CD14-positive monocyte (primary cell): ENCODE data around the gene ABCC2. TPM values are rescaled to one million over a fixed set of nuclear protein-coding genes. Genes with fewer than 3 reads are reported as not detected.

ENCODE experiments used
- DNase-seq, 3 donors: peaks; one replicate each; pipeline ENCODE4 v3.0.0-alpha.2; 2011 to 2022
- H2AFZ ChIP-seq: 2 replicates; pipeline ENCODE4 v1.6.0; 2012; ENCODE audit warnings: mild to moderate bottlenecking, low read depth, low read length, inconsistent platforms; ENCODE audit not compliant: insufficient read depth, poor library complexity, severe bottlenecking
- H3K27ac ChIP-seq, 2 donors: 1 replicate in 1 of 2; 2 replicates in 1 of 2; pipeline ENCODE4 v1.5.1; 2012 to 2013; ENCODE audit warnings: low read length in 2 of 2, control low read depth in 1 of 2, inconsistent platforms in 1 of 2, low read depth in 1 of 2, mild to moderate bottlenecking in 1 of 2
- H3K27me3 ChIP-seq, 2 donors: one replicate each; pipeline versions ENCODE4 v1.6.0 to v1.6.1; 2011 to 2013; ENCODE audit warnings: low read length in 2 of 2; ENCODE audit not compliant: control insufficient read depth in 2 of 2, insufficient read depth in 2 of 2
- H3K36me3 ChIP-seq, 2 donors: replicated peaks in 1 of 2; 1 replicate in 1 of 2; 2 replicates in 1 of 2; pipeline versions ENCODE4 v1.5.1 to v1.6.1; 2012 to 2013; ENCODE audit warnings: low read length in 2 of 2, control low read depth in 1 of 2, inconsistent platforms in 1 of 2, mild to moderate bottlenecking in 1 of 2; ENCODE audit not compliant: insufficient read depth in 2 of 2, control insufficient read depth in 1 of 2
- H3K4me1 ChIP-seq, 2 donors: 1 replicate in 1 of 2; 2 replicates in 1 of 2; pipeline versions ENCODE4 v1.5.1 to v1.6.1; 2012 to 2013; ENCODE audit warnings: low read length in 2 of 2, control low read depth in 1 of 2, inconsistent platforms in 1 of 2, mild to moderate bottlenecking in 1 of 2, moderate library complexity in 1 of 2; ENCODE audit not compliant: insufficient read depth in 2 of 2, control insufficient read depth in 1 of 2
- H3K4me2 ChIP-seq: replicated peaks from 2 replicates; pipeline ENCODE3; 2012; ENCODE audit warnings: low read length, moderate library complexity, mild to moderate bottlenecking; ENCODE audit not compliant: poor library complexity, severe bottlenecking; ENCODE audit errors: extremely low read depth
- H3K4me3 ChIP-seq, 3 experiments: fragments of 200-600 bp in 1 of 3; sonication (generic) in 1 of 3; replicated peaks in 1 of 3; 1 replicate in 2 of 3; 2 replicates in 1 of 3; pipeline ENCODE4 v1.5.1; 2011 to 2013; ENCODE audit warnings: low read length in 3 of 3, mild to moderate bottlenecking in 3 of 3, control low read depth in 2 of 3, low read depth in 2 of 3, inconsistent platforms in 1 of 3, moderate library complexity in 1 of 3
- H3K79me2 ChIP-seq: 2 replicates; pipeline ENCODE4 v1.6.0; 2012; ENCODE audit warnings: mild to moderate bottlenecking, control low read depth, inconsistent platforms, low read length, moderate library complexity; ENCODE audit not compliant: insufficient read depth
- H3K9ac ChIP-seq: 2 replicates; pipeline ENCODE4 v1.6.0; 2017; ENCODE audit warnings: low read length, mild to moderate bottlenecking; ENCODE audit not compliant: insufficient read depth, poor library complexity, severe bottlenecking
- H3K9me3 ChIP-seq, 2 donors: replicated peaks in 1 of 2; 1 replicate in 1 of 2; 2 replicates in 1 of 2; pipeline versions ENCODE4 v1.5.1 to v1.6.1; 2012 to 2013; ENCODE audit warnings: low read length in 2 of 2, control low read depth in 1 of 2; ENCODE audit not compliant: control insufficient read depth in 1 of 2, insufficient read depth in 1 of 2
- H4K20me1 ChIP-seq: 2 replicates; pipeline ENCODE4 v1.6.0; 2012; ENCODE audit warnings: mild to moderate bottlenecking, low read length, control low read depth, moderate library complexity; ENCODE audit not compliant: insufficient read depth
- H3K27ac Mint-ChIP-seq, 7 donors: one replicate each; pipeline ENCODE4 v1.8.0; 2020; ENCODE audit warnings: mild to moderate bottlenecking in 7 of 7, mixed read lengths in 7 of 7, moderate library complexity in 6 of 7, inconsistent platforms in 2 of 7
- H3K27me3 Mint-ChIP-seq, 3 donors: one replicate each; pipeline ENCODE4 v1.8.0; 2021 to 2022; ENCODE audit warnings: low read depth in 3 of 3, mild to moderate bottlenecking in 3 of 3, mixed read lengths in 3 of 3, moderate library complexity in 3 of 3, inconsistent platforms in 1 of 3
- H3K36me3 Mint-ChIP-seq, 2 donors: one replicate each; pipeline ENCODE4 v1.8.0; 2020; ENCODE audit warnings: mixed read lengths in 2 of 2, inconsistent platforms in 1 of 2, mild to moderate bottlenecking in 1 of 2
- H3K4me1 Mint-ChIP-seq: one replicate; pipeline ENCODE4 v1.8.0; 2020; ENCODE audit warnings: mild to moderate bottlenecking, mixed read lengths
- H3K4me3 Mint-ChIP-seq, 2 donors: one replicate each; pipeline ENCODE4 v1.8.0; 2020; ENCODE audit warnings: mild to moderate bottlenecking in 2 of 2, mixed read lengths in 2 of 2, moderate library complexity in 1 of 2
- H3K9me3 Mint-ChIP-seq, 7 donors: one replicate each; pipeline ENCODE4 v1.8.0; 2020 to 2022; ENCODE audit warnings: mixed read lengths in 7 of 7, mild to moderate bottlenecking in 6 of 7, moderate library complexity in 6 of 7, inconsistent platforms in 2 of 7
- WGBS: methylation state at CpG from one replicate; pipeline ENCODE4 v1.1.5; 2013; ENCODE audit warnings: missing lambda C conversion rate; ENCODE audit not compliant: insufficient coverage; 5-methylcytosine and 5-hydroxymethylcytosine counted together
- intact Hi-C, 2 donors: fragments of 100-400 bp; cut with micrococcal nuclease; formaldehyde crosslinking; loops; one replicate each; pipeline versions ENCODE4 v1.15.0 to v1.15.1; 2023
- polyA plus RNA-seq, 3 donors: library from polyadenylated mRNA; depleted of rRNA in 1 of 3; unstranded in 2 of 3; stranded (reverse) in 1 of 3; fragments of 300-500 nt in 2 of 3; fragments of >200 nt in 1 of 3; fragmentation: Illumina TruSeq in 2 of 3; gene quantifications; 1 replicate in 2 of 3; 2 replicates in 1 of 3; pipeline ENCODE4 v1.2.3, GENCODE V29; 2012 to 2021
- TF ChIP-seq, protein P1 (sequence below): fragments of 200-600 bp; IDR thresholded peaks from one replicate; pipeline ENCODE4 v1.8.0; 2022; ENCODE audit warnings: antibody characterized with exemption, mild to moderate bottlenecking

The ABCC2 gene
- polyA plus RNA-seq, 3 donors = 0.09 to 2.7 (median 0.35) TPM

DNA sequence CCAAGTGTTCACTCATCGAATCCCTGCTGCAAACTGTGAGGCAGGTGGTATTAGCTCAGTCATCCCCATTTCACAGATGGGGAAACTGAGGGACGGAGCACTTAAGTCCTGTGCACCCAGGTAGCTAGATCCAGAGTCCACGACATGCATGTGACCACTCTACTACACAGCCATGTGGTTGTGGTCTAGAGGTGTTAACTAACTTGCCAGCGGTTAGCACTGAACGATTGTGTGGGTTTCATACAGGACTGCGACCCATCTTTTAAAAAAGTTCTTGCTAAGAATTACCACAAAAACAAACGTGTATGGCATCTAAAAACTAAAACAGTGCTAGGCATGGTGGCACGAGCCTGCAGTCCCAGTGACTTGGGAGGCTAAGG lies 16.1 kb upstream of the ABCC2 start:
- 100% methylated on average over 1 of the region's 8 CpGs for WGBS
- Histone ChIP-seq H4K20me1 (no peaks in the 10 kb centered on the region), H3K4me1 (no peaks in the 10 kb centered on the region), H3K27me3 (no peaks in the 10 kb centered on the region), H3K9me3 (no peaks in the 10 kb centered on the region), H3K79me2 (no peaks in the 10 kb centered on the region), H2AFZ (no peak overlapping the region), H3K4me2 (no peak overlapping the region), H3K9ac (no peak overlapping the region), H3K27ac (no peak overlapping the region), H3K4me3 (no peak overlapping the region), H3K36me3 (no peaks in the 10 kb centered on the region)
- no peak for DNase-seq
- intact Hi-C loops = no loop called here
- H3K4me3 Mint-ChIP-seq = no peak overlapping the region
- peaks cover 0 to 5% (median 0%) of the 10 kb centered on the region in 3 donors for H3K27me3 Mint-ChIP-seq
- TF ChIP-seq, protein P1, sequence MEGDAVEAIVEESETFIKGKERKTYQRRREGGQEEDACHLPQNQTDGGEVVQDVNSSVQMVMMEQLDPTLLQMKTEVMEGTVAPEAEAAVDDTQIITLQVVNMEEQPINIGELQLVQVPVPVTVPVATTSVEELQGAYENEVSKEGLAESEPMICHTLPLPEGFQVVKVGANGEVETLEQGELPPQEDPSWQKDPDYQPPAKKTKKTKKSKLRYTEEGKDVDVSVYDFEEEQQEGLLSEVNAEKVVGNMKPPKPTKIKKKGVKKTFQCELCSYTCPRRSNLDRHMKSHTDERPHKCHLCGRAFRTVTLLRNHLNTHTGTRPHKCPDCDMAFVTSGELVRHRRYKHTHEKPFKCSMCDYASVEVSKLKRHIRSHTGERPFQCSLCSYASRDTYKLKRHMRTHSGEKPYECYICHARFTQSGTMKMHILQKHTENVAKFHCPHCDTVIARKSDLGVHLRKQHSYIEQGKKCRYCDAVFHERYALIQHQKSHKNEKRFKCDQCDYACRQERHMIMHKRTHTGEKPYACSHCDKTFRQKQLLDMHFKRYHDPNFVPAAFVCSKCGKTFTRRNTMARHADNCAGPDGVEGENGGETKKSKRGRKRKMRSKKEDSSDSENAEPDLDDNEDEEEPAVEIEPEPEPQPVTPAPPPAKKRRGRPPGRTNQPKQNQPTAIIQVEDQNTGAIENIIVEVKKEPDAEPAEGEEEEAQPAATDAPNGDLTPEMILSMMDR = no peak
- peaks cover 0 to 9% (median 5%) of the 10 kb centered on the region in 7 donors for H3K9me3 Mint-ChIP-seq
- peak overlapping the region in 1 of 7 donors; percentile 46 for H3K27ac Mint-ChIP-seq
- peaks cover 6% of the 10 kb centered on the region for H3K4me1 Mint-ChIP-seq
- H3K36me3 Mint-ChIP-seq = peaks cover 6 to 13% of the 10 kb centered on the region in 2 donors

- peaks cover 0 to 4% of the 10 kb centered on the region in 2 donors for H3K36me3 Mint-ChIP-seq
- DNase-seq = no peak
- intact Hi-C loops = no loop called here
- Histone ChIP-seq H3K4me2 (no peak overlapping the region), H3K9ac (no peak overlapping the region), H3K79me2 (no peaks in the 10 kb centered on the region), H3K9me3 (no peaks in the 10 kb centered on the region), H4K20me1 (no peaks in the 10 kb centered on the region), H3K36me3 (no peaks in the 10 kb centered on the region), H3K4me3 (no peak overlapping the region), H3K27ac (no peak overlapping the region), H3K4me1 (no peaks in the 10 kb centered on the region), H2AFZ (no peak overlapping the region), H3K27me3 (no peaks in the 10 kb centered on the region)
- H3K4me3 Mint-ChIP-seq = no peak overlapping the region
- TF ChIP-seq, protein P1 = no peak
- H3K4me1 Mint-ChIP-seq = peaks cover 6% of the 10 kb centered on the region
- no CpG with 5 or more reads among the region's 5 CpGs for WGBS
- H3K27ac Mint-ChIP-seq = no peak overlapping the region
- H3K27me3 Mint-ChIP-seq = peaks cover 0 to 5% (median 0%) of the 10 kb centered on the region in 3 donors
- peaks cover 0 to 9% (median 5%) of the 10 kb centered on the region in 7 donors for H3K9me3 Mint-ChIP-seq
These were observed 14.5 kb upstream of the ABCC2 start for GRCh38 chr10:99767901-99768300.
